Urinary bladder (tissue), 4 donors: ENCODE measurements around the gene CFAP299. TPM values are rescaled to one million over a fixed set of nuclear protein-coding genes. Genes with fewer than 3 reads are reported as not detected.

ENCODE experiments used
- DNase-seq: peaks from one replicate; pipeline ENCODE4 v3.0.0-alpha.2; 2015; ENCODE audit errors: extremely low spot score
- H3K27ac ChIP-seq: one replicate; pipeline ENCODE4 v1.5.1; 2013; ENCODE audit warnings: low read depth, mild to moderate bottlenecking, moderate library complexity
- H3K36me3 ChIP-seq: one replicate; pipeline ENCODE4 v1.6.1; 2013; ENCODE audit warnings: mild to moderate bottlenecking, moderate library complexity; ENCODE audit not compliant: insufficient read depth
- H3K4me1 ChIP-seq: one replicate; pipeline ENCODE4 v1.6.1; 2013; ENCODE audit warnings: mild to moderate bottlenecking, moderate library complexity; ENCODE audit not compliant: insufficient read depth
- H3K4me3 ChIP-seq: one replicate; pipeline ENCODE4 v1.5.1; 2013; ENCODE audit warnings: low read depth, low read length
- WGBS: extraction: QIAGEN DNeasy Blood & Tissue Kit; methylation state at CpG from one replicate; pipeline ENCODE4 v1.1.7; 2013; 5-methylcytosine and 5-hydroxymethylcytosine counted together
- polyA plus RNA-seq: library from polyadenylated mRNA; stranded (reverse); fragments of 200-250 nt; gene quantifications from one replicate; pipeline ENCODE4 v1.2.3, GENCODE V29; 2013
- total RNA-seq: library from RNA; depleted of rRNA; stranded (reverse); fragments of >200 nt; gene quantifications from one replicate; pipeline ENCODE4 v1.2.3, GENCODE V29; 2014
- donor health status: healthy with polysubstance abuse.
- donor health status: healthy.

Gene CFAP299
- total and polyA plus RNA-seq, 2 donors = not detected

DNA sequence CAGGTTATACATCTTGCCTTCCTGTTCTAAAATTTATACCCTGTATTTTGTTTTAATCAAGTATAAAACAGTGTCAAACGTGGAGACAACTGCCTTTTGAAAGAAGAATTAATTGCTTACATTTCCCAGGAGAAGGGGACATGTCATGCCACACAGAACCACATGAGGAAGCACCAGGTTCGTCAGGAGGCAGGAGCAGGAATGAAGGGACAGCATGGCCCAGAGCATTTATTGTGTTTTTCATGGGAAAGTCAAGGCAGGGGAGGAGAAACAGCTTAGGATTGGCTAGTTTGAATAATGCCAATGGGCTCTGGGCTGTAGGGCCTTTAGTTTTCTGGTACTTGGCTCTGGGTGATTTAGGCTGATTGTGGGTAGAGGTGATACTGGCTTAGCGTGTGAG is 203.7 kb downstream of the CFAP299 start:
- H3K4me1 ChIP-seq = no peaks in the 10 kb centered on the region
- H3K27ac ChIP-seq = no peak overlapping the region
- 79% methylated on average over 3 of the region's 3 CpGs for WGBS

DNA sequence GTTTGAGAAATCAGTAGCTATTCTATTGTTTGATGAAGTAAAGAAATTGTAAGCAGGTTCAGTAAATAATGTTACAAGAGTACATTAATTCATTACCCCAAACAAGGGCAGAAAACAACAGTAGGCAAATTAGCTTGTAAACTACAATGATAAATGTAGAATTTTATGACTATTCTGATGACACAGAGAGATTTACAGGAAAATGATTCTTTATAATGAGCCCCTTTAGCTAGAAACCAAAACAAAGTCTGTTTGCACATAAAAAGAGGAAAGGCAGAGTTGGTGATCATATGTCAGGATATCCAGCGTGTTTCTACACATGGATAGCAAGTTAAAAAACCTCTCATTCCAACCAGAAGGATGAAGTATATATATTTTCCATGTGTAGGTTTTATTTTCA is 204.8 kb downstream of the CFAP299 start:
- Histone ChIP-seq H3K27ac (no peak overlapping the region), H3K36me3 (no peaks in the 10 kb centered on the region), H3K4me1 (no peaks in the 10 kb centered on the region), H3K4me3 (no peak overlapping the region)
- DNase-seq = no peak
- WGBS = 46% methylated on average over 1 of the region's 1 CpG

More for the DNA sequence above, 203.7 kb downstream of the CFAP299 start:
- no peak for DNase-seq
- Histone ChIP-seq H3K4me3 (no peak overlapping the region), H3K36me3 (no peaks in the 10 kb centered on the region)

DNA sequence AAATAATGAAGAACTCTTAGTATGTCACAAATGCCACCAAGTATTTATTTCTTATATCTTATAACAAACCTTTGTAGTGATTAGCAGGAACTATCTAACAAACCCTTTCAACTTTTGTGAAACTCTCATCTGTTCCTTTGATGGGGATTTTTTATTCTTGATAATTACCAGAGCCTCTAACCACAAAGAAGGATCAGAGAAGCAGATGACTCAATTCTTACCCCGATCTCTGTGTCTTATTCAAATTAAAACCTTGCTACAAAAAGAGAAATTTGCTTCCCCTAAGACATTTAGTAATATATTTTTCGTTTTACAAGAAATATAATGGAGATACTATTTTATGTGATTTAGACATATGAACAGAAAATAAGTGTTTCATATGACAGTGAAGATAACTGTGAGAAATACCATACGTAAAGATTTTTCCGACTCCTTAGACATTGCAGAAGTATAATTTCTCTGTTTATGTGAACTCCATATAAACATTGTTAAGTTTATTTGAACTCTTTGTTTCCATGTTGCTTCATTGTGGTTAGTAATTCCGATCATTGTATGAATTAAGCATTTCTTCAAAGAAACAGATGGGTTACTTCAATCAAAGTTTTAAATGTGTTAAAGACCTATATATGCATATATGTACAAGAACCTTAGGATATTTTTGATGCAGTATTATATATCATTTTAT is 205.4 kb downstream of the CFAP299 start:
- 31% methylated on average over 5 of the region's 5 CpGs for WGBS

DNA sequence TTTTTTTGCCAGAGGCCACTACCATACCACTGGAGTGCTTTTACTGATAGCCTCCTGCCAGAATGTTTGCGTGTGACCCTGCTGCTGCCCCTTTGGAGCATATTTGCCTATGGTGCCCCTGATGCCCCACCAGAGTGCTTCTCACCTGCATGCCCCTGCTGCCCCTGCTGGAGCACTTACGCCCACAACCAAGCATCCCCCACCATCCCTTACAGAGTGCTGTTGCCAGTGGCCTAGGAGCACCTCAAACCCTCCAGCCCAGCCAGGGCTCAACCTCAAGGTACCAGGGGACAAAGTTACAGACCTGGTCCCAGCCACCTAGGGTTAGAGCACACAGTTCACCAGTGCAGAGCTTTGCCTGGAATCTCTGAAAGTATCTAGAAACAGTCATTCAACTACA is 207.2 kb downstream of the CFAP299 start:
- no peak overlapping the region for H3K4me3 ChIP-seq
- no peaks in the 10 kb centered on the region for H3K4me1 ChIP-seq
- no peaks in the 10 kb centered on the region for H3K36me3 ChIP-seq
- DNase-seq = no peak
- H3K27ac ChIP-seq = no peak overlapping the region
- WGBS = 100% methylated on average over 2 of the region's 2 CpGs

More for the DNA sequence above, 205.4 kb downstream of the CFAP299 start:
- no peak for DNase-seq
- Histone ChIP-seq H3K4me1 (no peaks in the 10 kb centered on the region), H3K4me3 (no peak overlapping the region), H3K27ac (no peak overlapping the region), H3K36me3 (no peaks in the 10 kb centered on the region)

DNA sequence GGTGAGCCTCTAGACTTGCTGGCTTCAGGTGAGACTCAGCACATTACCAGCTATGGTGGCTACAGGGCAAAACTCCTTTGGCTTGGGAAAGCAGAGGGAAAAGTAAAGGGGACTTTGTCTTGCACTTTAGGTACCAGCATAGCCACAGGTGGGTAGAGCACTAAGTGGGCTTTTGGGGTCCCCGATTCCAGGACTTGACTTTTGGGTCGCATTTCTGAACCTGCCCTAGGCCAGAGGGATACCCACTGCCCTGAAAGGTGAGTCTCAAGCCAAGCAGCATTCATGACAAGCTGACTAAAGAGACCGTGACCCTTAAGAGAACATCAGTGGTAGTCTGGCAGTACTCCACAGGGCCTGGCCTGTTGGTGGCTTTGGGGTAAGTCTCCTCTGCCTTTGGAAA is 224.8 kb downstream of the CFAP299 start:
- no peak for DNase-seq
- H3K27ac ChIP-seq = no peak overlapping the region
- WGBS = 89% methylated on average over 3 of the region's 3 CpGs
- H3K36me3 ChIP-seq = no peaks in the 10 kb centered on the region
- no peaks in the 10 kb centered on the region for H3K4me1 ChIP-seq
- no peak overlapping the region for H3K4me3 ChIP-seq

DNA sequence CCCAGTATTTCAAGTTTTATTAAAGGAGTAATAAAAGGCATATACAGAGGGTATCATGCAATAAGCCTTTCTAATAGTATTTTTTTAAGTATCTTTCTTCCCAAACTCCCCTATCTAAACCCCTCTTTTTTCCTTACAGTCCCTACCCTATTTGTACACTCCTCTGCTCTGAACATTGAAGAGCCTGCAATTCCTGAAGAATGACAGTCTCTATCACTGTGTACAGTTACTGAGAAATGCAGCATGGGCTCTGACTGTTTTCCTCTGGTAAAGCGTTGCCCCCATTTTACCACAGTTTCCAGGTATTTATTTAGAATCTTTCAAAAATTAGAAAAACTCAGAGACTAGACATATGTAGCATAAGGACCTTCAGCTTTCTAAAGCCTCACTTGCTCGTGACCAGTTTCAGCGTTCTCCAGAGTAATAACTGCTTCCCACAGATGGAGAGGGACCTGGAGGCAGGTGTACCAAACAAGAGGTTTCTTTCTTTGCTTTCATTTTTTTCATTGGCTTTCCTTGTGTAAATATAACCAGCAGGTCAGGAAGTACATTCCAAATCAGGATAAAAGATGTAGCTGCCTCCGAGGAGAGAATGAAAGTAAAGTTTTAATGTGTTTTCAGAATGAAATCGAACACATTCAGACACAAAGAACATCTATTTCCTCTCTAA is 230.8 kb downstream of the CFAP299 start:
- DNase-seq = no peak
- Histone ChIP-seq H3K4me3 (no peak overlapping the region), H3K27ac (no peak overlapping the region), H3K4me1 (no peaks in the 10 kb centered on the region), H3K36me3 (no peaks in the 10 kb centered on the region)
- 56% methylated on average over 5 of the region's 5 CpGs for WGBS

DNA sequence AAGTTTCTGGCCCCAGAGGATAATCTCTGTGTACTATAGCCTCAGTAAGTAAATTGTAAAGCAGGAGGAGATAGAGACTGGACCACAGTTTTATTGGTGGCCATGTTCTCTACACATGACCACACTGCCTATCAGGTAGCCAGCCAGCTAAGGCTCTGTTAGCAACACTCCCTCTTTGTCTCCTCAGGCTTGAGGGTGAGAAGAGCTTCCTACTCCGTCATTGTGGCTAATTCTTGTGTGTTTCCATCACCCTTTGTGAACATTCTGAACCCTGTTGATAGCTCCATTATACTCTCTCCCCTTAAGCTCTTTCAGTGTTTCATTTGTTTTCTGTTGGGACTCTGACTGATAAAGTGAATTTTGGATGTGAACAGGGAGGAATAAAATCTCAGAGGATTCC is 233.4 kb downstream of the CFAP299 start:
- Histone ChIP-seq H3K4me1 (no peaks in the 10 kb centered on the region), H3K4me3 (no peak overlapping the region), H3K27ac (no peak overlapping the region), H3K36me3 (no peaks in the 10 kb centered on the region)
- WGBS = 79% methylated on average over 1 of the region's 1 CpG
- DNase-seq = no peak

DNA sequence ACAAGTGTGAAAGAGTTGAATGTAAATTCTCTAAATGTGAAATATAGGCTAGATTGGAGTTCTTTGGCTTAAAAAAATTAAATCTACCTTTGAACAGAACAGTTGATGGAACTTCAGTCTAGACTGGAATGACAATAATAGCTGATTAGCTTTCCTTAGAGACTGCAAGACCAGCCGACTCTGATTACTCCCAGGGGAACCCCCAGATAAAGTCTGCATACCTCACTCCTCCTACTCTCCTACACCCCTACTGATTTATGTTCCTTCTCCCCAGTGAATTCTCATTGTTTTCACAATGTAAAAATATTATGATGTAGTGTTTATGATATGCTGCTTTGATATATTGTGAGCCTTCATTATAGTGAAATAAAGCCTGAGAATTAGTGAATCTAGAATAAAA is 241.3 kb downstream of the CFAP299 start:
- WGBS = 26% methylated on average over 1 of the region's 1 CpG
- H3K27ac ChIP-seq = no peak overlapping the region
- H3K4me1 ChIP-seq = no peaks in the 10 kb centered on the region
- no peak for DNase-seq
- H3K36me3 ChIP-seq = no peaks in the 10 kb centered on the region
- H3K4me3 ChIP-seq = no peak overlapping the region

DNA sequence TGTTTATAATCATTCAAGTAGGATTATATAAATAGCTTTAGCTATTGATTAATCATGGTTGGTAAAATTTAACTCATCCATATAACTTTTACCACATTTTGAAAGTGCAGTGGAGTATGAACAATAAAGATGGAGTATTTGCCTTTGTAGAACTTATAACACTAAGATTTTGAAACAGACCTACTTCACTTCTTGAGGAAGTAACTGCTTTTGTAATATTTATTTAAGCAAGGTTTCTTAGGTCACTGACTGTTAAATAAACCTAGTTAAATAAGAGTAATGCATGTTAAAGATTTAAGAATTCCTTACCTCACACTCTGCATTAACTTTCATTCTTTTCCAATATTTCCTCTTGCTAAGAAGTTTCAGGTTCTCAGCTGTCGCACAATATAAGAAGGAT is 242.5 kb downstream of the CFAP299 start:
- WGBS = 68% methylated on average over 1 of the region's 1 CpG
- Histone ChIP-seq H3K27ac (no peak overlapping the region), H3K36me3 (no peaks in the 10 kb centered on the region), H3K4me3 (no peak overlapping the region), H3K4me1 (no peaks in the 10 kb centered on the region)
- no peak for DNase-seq

DNA sequence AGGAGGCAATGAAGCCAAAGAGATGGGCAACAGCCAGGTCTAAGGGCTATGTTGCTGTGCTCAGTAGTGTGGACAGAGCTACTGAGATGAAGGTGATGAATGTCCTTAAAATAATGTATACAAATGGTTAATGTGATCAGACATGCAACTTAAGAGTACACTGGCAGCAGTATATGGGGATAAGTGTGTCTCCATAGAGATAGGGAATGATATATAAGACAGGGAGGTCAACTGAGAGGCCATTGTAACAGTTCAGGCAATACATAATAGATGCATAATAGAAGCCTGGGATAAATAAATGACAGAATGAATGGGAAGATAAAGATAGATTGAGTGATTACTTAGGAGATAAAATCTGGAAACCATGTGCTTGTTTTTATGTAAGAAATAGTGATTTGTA is 250.0 kb downstream of the CFAP299 start:
- Histone ChIP-seq H3K27ac (no peak overlapping the region), H3K4me1 (no peaks in the 10 kb centered on the region), H3K4me3 (no peak overlapping the region), H3K36me3 (no peaks in the 10 kb centered on the region)
- no peak for DNase-seq

DNA sequence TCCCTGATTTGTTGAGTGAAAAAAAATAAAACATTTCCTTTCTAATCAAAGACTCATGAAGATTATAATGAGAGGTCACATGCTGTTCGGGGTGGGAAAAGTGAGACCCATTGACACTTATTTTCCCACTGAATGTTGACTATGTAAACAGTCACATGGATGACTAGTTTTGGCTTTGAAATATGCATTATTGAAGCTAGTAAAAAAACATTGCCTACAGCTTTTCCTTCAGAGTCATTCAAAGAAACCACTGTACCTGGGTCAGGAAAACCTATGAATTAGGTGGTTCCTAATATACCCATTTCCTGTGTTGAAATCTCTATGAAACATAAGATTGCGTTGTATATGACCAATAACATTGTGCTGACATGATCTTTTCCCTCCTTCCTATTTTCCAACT is 251.2 kb downstream of the CFAP299 start:
- no peaks in the 10 kb centered on the region for H3K4me1 ChIP-seq
- WGBS = 85% methylated on average over 2 of the region's 2 CpGs
- H3K4me3 ChIP-seq = no peak overlapping the region
- H3K36me3 ChIP-seq = no peaks in the 10 kb centered on the region
- no peak overlapping the region for H3K27ac ChIP-seq
- DNase-seq = no peak

DNA sequence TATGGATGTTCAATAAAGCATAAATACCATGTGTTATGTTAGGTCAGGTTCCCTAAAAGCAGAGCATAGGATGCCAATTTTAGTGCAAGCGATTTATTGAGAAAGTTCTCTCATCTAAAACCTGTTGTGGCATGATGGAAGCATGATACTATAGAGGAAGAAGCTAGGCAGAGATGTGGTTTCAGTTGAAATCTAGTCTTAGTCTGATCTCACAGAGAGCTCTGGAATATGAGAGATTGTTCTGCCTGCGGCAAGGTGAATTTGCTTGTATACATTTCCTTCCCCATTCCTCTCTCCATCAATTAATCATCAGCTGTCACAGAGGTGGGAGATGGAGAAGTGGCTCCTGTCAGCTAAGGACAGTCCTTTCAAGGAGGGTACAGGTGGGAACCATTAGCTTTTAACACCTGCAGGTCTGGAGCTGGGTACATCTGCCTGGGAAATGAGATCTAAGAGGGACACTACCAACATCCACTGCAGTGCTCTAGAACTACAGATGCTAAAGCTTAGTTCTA is 252.4 kb downstream of the CFAP299 start:
- DNase-seq = no peak
- no peak overlapping the region for H3K27ac ChIP-seq
- no peaks in the 10 kb centered on the region for H3K36me3 ChIP-seq
- no peaks in the 10 kb centered on the region for H3K4me1 ChIP-seq
- H3K4me3 ChIP-seq = no peak overlapping the region
- 84% methylated on average over 2 of the region's 2 CpGs for WGBS

DNA sequence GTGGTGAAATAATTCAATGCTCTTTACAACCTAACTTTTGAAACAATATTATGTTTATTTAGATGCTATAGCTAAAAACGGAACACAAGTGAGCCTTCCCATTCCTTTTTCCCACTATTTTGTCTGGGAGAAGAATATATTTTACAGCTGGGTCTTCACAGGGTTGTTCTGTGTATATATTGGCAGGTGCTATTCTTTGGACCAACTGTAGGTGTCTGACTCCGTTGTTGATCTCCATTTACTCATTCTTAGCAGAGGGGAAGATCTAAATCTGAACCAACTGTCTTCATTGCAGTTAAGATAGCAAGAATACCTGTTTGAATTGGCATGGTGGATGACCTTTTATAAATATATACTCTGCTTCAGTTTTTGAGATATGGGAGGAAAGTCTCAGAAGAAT is 257.4 kb downstream of the CFAP299 start:
- no peaks in the 10 kb centered on the region for H3K4me1 ChIP-seq
- no peak overlapping the region for H3K27ac ChIP-seq
- H3K4me3 ChIP-seq = no peak overlapping the region
- DNase-seq = no peak
- 39% methylated on average over 2 of the region's 2 CpGs for WGBS
- no peaks in the 10 kb centered on the region for H3K36me3 ChIP-seq

DNA sequence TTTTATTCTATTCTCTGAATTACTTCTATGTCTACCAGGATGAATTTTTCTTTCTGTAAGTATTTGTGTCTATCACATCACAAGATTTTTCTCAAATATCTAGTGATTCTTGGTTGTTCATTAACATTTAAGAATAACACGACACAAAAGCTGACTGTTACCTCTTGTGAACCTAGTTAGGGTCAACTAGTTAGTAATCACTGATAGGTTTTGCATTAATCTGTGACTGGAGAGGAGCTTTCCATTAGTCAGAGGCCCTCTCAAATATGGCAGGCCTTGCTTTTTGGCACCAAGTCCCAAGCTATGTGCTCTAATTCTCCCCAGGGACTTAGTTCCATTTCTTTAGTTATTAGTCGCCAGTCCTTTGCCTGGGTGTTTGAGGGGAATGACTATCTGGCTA is 259.2 kb downstream of the CFAP299 start:
- 92% methylated on average over 2 of the region's 2 CpGs for WGBS
- H3K27ac ChIP-seq = no peak overlapping the region
- no peaks in the 10 kb centered on the region for H3K36me3 ChIP-seq
- DNase-seq = no peak
- no peak overlapping the region for H3K4me3 ChIP-seq
- no peaks in the 10 kb centered on the region for H3K4me1 ChIP-seq
